ENCODE data around the gene SLC17A7.
A peak's percentile ranks its signal among the peaks of the same experiment; 100 is the strongest.

DNA sequence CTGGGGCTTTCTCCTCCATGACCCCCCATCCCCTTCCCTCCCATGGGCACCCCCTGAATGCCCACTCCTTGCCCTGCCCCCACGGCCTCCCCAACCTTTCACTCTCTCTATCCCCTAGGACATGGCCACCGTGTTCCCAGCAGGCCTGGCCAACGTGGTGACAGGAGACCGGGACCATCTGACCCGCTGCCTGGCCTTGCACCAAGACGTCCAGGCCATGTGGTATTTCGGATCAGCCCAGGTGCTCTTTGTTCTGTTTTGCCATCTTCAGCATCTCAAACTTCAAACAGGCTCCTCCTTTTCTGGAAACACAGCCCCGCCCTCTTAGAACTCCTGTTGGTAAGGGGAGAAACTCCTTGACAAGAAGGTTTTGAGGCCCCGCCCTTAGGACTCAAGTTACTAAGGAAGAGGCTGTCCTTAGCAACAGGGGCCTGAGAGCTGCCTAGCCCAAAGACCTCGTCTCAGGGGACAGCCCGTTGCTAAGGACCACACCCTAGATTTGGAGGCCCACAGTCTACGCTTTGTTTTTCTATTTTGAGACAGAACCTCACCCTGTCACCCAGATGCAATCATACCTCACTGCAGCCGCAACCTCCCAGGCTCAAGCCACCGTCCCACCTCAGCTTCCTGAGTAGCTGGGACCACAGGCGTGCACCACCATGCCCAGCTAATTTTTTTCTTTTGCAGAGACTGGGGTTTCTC, 27.6 kb upstream of the SLC17A7 start:
- TF ChIP-seq EZH2 (IDR thresholded peaks at IDR 0.05; ENCODE audit: borderline replicate concordance, low read depth, low read length) (no peak), ZBTB1 (CRISPR knock-in tag; IDR thresholded peaks at IDR 0.05; ENCODE audit: borderline replicate concordance, low read depth) (no peak), EP300 (IDR thresholded peaks at IDR 0.05; ENCODE audit: low read length) (no peak), LARP7 (IDR thresholded peaks at IDR 0.05) (no peak), CREB1 (IDR thresholded peaks at IDR 0.05) (no peak), CREB1 (CRISPR knock-in tag; IDR thresholded peaks at IDR 0.05) (no peak)
- TF ChIP-seq, protein P1, sequence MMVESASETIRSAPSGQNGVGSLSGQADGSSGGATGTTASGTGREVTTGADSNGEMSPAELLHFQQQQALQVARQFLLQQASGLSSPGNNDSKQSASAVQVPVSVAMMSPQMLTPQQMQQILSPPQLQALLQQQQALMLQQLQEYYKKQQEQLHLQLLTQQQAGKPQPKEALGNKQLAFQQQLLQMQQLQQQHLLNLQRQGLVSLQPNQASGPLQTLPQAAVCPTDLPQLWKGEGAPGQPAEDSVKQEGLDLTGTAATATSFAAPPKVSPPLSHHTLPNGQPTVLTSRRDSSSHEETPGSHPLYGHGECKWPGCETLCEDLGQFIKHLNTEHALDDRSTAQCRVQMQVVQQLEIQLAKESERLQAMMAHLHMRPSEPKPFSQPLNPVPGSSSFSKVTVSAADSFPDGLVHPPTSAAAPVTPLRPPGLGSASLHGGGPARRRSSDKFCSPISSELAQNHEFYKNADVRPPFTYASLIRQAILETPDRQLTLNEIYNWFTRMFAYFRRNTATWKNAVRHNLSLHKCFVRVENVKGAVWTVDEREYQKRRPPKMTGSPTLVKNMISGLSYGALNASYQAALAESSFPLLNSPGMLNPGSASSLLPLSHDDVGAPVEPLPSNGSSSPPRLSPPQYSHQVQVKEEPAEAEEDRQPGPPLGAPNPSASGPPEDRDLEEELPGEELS (CRISPR knock-in tag; IDR thresholded peaks at IDR 0.05; ENCODE audit: borderline replicate concordance), result no peak
- TF ChIP-seq, protein P2, sequence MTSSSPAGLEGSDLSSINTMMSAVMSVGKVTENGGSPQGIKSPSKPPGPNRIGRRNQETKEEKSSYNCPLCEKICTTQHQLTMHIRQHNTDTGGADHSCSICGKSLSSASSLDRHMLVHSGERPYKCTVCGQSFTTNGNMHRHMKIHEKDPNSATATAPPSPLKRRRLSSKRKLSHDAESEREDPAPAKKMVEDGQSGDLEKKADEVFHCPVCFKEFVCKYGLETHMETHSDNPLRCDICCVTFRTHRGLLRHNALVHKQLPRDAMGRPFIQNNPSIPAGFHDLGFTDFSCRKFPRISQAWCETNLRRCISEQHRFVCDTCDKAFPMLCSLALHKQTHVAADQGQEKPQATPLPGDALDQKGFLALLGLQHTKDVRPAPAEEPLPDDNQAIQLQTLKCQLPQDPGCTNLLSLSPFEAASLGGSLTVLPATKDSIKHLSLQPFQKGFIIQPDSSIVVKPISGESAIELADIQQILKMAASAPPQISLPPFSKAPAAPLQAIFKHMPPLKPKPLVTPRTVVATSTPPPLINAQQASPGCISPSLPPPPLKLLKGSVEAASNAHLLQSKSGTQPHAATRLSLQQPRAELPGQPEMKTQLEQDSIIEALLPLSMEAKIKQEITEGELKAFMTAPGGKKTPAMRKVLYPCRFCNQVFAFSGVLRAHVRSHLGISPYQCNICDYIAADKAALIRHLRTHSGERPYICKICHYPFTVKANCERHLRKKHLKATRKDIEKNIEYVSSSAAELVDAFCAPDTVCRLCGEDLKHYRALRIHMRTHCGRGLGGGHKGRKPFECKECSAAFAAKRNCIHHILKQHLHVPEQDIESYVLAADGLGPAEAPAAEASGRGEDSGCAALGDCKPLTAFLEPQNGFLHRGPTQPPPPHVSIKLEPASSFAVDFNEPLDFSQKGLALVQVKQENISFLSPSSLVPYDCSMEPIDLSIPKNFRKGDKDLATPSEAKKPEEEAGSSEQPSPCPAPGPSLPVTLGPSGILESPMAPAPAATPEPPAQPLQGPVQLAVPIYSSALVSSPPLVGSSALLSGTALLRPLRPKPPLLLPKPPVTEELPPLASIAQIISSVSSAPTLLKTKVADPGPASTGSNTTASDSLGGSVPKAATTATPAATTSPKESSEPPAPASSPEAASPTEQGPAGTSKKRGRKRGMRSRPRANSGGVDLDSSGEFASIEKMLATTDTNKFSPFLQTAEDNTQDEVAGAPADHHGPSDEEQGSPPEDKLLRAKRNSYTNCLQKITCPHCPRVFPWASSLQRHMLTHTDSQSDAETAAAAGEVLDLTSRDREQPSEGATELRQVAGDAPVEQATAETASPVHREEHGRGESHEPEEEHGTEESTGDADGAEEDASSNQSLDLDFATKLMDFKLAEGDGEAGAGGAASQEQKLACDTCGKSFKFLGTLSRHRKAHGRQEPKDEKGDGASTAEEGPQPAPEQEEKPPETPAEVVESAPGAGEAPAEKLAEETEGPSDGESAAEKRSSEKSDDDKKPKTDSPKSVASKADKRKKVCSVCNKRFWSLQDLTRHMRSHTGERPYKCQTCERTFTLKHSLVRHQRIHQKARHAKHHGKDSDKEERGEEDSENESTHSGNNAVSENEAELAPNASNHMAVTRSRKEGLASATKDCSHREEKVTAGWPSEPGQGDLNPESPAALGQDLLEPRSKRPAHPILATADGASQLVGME (CRISPR knock-in tag; IDR thresholded peaks at IDR 0.05), result peak; percentile 74; the same call in 1 of the 2 replicates
